ENCODE measurements around the gene PTPRD. TPM values are rescaled to one million over a fixed set of nuclear protein-coding genes. Genes with fewer than 3 reads are reported as not detected.

The PTPRD gene
- total RNA-seq, 4 donors from 2014 or later: 85.8 to 169 (median 135) TPM

GRCh38 chr9:8782237-8782636, 1830.6 kb downstream of the PTPRD start:
- no peak overlapping the region for H3K27ac ChIP-seq
- no peak for DNase-seq
- H3K36me3 ChIP-seq: no peaks in the 10 kb centered on the region
- no peak for TF ChIP-seq CTCF (IDR thresholded peaks at IDR 0.05)
- no peaks in the 10 kb centered on the region for H3K27me3 ChIP-seq
- no peak overlapping the region for H3K4me3 ChIP-seq
- no peaks in the 10 kb centered on the region for H3K9me3 ChIP-seq
- H3K4me1 ChIP-seq: no peaks in the 10 kb centered on the region

- TF ChIP-seq POLR2A (IDR thresholded peaks at IDR 0.05): no peak
- no peak for TF ChIP-seq CTCF (IDR thresholded peaks at IDR 0.05)
- Histone ChIP-seq H3K9me3 (no peaks in the 10 kb centered on the region), H3K4me1 (no peaks in the 10 kb centered on the region), H3K4me3 (no peak overlapping the region), H3K36me3 (no peaks in the 10 kb centered on the region), H3K27ac (no peak overlapping the region), H3K27me3 (no peaks in the 10 kb centered on the region)
- DNase-seq: no peak
Measured at GRCh38 chr9:8781458-8781857, 1831.3 kb downstream of the PTPRD start.

GRCh38 chr9:8780386-8780785, 1832.4 kb downstream of the PTPRD start:
- H3K9me3 ChIP-seq: no peaks in the 10 kb centered on the region
- H3K27ac ChIP-seq: no peak overlapping the region
- H3K36me3 ChIP-seq: no peaks in the 10 kb centered on the region
- DNase-seq: no peak
- H3K4me3 ChIP-seq: no peak overlapping the region
- no peaks in the 10 kb centered on the region for H3K4me1 ChIP-seq
- no peak for TF ChIP-seq POLR2A (IDR thresholded peaks at IDR 0.05)
- no peak for TF ChIP-seq CTCF (IDR thresholded peaks at IDR 0.05)
- no peaks in the 10 kb centered on the region for H3K27me3 ChIP-seq

GRCh38 chr9:8779478-8779877, 1833.3 kb downstream of the PTPRD start:
- Histone ChIP-seq H3K4me3 (no peak overlapping the region), H3K27ac (no peak overlapping the region), H3K27me3 (no peaks in the 10 kb centered on the region), H3K4me1 (no peaks in the 10 kb centered on the region), H3K9me3 (no peaks in the 10 kb centered on the region), H3K36me3 (no peaks in the 10 kb centered on the region)
- TF ChIP-seq POLR2A (IDR thresholded peaks at IDR 0.05): no peak
- TF ChIP-seq CTCF (IDR thresholded peaks at IDR 0.05): no peak
- DNase-seq: no peak

- no peaks in the 10 kb centered on the region for H3K9me3 ChIP-seq
- DNase-seq: no peak
- H3K4me3 ChIP-seq: no peak overlapping the region
- no peak overlapping the region for H3K27ac ChIP-seq
- H3K36me3 ChIP-seq: no peaks in the 10 kb centered on the region
- H3K4me1 ChIP-seq: no peaks in the 10 kb centered on the region
- H3K27me3 ChIP-seq: no peaks in the 10 kb centered on the region
- TF ChIP-seq CTCF (IDR thresholded peaks at IDR 0.05) (no peak), POLR2A (IDR thresholded peaks at IDR 0.05) (no peak)
Measured at GRCh38 chr9:8778356-8778755, 1834.4 kb downstream of the PTPRD start.

- DNase-seq: no peak
- H3K4me3 ChIP-seq: no peak overlapping the region
- TF ChIP-seq CTCF (IDR thresholded peaks at IDR 0.05): no peak
- no peak for TF ChIP-seq POLR2A (IDR thresholded peaks at IDR 0.05)
Measured at GRCh38 chr9:8772302-8772701, 1840.5 kb downstream of the PTPRD start.

More at GRCh38 chr9:8772302-8772701, 1840.5 kb downstream of the PTPRD start:
- no peaks in the 10 kb centered on the region for H3K36me3 ChIP-seq
- no peaks in the 10 kb centered on the region for H3K9me3 ChIP-seq
- no peak overlapping the region for H3K27ac ChIP-seq
- H3K27me3 ChIP-seq: no peaks in the 10 kb centered on the region
- H3K4me1 ChIP-seq: no peaks in the 10 kb centered on the region

Measured in Peyer's patch (tissue), 4 donors.